Measurements from ENCODE around the gene KLHL29.

GRCh38 chr2:23480957-23481797, 96.2 kb downstream of the KLHL29 start:
- TF ChIP-seq, protein P1, sequence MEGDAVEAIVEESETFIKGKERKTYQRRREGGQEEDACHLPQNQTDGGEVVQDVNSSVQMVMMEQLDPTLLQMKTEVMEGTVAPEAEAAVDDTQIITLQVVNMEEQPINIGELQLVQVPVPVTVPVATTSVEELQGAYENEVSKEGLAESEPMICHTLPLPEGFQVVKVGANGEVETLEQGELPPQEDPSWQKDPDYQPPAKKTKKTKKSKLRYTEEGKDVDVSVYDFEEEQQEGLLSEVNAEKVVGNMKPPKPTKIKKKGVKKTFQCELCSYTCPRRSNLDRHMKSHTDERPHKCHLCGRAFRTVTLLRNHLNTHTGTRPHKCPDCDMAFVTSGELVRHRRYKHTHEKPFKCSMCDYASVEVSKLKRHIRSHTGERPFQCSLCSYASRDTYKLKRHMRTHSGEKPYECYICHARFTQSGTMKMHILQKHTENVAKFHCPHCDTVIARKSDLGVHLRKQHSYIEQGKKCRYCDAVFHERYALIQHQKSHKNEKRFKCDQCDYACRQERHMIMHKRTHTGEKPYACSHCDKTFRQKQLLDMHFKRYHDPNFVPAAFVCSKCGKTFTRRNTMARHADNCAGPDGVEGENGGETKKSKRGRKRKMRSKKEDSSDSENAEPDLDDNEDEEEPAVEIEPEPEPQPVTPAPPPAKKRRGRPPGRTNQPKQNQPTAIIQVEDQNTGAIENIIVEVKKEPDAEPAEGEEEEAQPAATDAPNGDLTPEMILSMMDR (conservative IDR thresholded peaks at IDR 0.05) = no peak
- TF ChIP-seq EZH2 (IDR thresholded peaks at IDR 0.05; ENCODE audit: low read depth) = no peak
